CD4-positive, alpha-beta T cell treated with Interleukin-15 for 4 hours (primary cell): ENCODE results near the gene ATP4B.

Experiments used
- DNase-seq: peaks from one replicate; pipeline ENCODE4 v3.0.0-alpha.2; 2020; ENCODE audit warnings: low spot score

The ATP4B gene

DNA sequence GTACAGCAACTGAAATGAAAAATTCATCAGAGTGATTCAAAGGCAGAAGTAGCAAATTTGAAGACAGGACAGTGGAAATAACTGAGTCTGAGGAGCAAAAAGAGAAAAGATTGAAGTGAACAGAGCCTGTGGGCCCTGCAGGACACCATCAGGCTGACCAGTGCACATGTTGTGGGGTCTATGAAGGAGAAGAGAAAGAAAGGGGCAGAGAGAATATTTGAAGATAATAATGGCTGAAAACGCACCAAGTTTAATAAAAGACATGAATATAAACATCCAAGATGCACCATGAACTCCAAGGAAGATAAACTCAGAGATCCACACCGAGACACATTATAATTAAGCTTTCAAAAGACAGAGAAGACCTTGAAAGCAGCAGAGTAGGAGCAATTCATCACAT lies 15.4 kb downstream of the ATP4B start:
- DNase-seq = no peak

DNA sequence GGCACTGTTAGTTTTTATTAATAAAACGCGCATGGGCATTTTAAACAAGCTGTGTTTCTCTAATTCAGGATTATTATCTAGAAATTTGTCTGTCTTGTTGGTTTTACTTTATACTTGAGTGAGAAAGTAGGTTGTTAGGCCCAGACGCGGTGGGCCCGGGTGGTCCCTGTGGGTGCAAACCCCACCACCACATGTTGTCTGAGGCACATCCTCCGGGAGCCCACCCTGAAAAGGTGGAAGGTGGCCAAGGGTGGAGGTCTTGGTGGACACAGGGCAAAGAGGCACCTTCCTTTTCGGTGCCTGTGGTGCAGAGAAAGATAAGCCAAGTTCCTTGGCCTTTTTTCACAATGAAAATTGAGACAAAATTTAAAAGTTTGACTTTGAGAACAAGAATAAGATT lies 16.6 kb downstream of the ATP4B start:
- no peak for DNase-seq

DNA sequence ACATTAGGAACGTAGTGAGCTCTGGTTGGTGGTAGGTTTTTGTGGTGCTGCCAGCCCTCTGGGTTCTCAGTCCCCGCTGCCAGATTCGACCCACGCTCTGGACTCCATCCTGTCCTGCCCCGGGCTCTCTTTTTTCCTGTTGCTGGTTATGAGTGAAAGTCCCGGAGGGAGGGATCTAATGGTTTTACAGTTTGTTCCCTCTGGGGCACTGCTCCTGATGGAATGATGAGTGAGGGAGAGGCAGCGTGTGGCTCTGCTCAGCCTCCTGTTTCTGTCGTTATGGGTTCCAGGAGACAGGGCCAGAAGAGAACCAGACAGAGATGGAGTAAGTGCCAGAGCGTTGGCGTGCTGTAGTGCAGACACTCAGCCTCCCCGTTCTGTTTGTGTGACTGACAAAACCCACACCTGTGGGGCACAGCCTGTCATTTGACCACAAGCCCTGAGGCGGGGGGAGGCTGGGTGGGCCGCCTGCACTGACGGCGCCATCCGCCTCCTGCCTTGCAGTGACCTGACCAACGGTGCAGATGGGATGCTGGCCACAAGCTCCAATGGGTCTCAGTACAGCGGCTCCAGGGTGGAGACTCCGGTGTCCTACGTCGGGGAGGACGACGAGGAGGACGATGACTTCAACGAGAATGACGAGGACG lies 18.3 kb downstream of the ATP4B start:
- DNase-seq = no peak

DNA sequence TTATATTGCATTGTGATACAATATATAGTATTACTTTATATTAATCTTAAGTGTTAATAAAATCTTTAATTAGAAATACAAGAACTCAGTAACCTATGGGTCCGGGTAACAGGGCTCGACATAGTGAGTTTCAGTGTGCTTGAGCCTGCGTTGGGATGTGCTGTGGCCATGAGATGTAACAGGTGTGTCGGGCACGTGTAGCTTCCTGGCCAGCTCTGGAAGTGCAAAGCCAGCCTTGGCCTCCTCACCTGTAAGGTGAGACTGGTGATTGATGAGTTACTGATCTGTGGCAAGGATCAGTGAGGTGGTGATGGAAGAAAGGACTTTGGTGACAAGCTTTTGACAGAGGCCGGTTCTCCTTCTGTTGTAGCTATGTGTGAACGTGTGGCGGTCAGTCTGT lies 19.2 kb downstream of the ATP4B start:
- DNase-seq = no peak

DNA sequence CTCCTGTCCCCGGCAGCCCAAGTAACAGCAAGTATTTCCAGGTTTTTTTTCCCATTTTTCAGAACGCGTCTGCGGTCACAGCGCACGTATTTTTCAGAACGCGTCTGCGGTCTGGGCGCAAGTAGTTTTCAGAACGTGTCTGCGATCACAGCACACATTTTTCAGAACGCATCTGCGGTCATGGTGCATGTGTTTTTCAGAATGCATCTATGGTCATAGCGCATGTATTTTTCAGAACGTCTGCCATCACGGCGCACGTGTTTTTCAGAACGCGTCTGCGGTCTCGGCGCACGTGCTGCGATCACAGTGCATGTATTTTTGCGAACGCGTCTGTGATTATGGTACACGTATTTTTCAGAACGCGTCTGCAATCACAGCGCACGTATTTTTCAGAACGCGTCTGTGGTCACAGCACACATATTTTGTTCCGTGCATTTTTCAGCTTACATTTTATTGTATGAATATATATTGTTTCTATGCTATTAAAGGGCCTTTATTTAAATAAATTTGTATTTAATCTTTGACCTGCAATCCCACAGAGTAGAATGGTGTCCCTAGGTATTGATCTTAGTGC lies 19.7 kb downstream of the ATP4B start:
- no peak for DNase-seq

DNA sequence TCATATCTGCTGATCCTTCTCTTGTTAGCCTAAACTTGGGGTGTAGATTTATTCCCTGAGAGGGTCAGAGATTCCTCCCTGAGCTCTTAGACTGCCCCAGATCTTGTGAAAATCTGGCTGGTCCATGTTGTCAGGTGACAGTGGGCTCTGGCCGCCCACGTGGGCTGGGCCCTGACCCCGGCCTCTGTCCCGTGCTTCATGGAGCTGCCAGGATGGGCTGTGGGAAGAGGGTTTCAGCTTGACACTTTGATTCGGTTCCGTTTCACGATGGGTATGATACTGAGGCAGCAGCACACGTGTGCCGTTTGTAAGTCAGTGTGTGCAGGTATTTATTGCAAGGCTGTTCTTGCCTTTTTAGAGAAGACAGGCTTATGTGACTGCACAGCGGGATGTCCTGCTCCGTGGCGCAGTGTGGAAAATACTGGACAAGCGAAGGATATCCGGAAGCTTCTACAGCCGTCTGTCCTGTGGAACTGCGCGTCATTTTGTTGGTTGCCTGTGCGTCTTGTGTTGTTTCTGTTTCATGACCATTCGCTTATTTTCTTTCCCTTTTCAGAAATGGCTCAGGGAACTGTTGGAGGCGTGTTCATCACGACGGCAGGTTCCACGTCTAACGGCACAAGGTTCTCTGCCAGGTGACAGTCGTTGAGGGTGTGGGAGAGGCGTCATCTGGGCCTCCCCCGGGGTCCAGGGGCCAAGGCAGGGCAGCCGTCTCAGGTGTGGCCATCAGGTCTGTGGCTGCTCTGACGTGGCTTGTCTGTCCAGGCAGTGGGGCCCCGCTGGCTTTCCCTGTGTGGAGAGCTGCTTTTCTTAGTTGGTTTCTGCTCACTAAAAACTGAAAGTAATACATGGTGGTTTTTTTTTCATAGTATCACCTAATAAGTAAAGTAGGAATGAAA lies 20.5 kb downstream of the ATP4B start:
- DNase-seq = no peak

DNA sequence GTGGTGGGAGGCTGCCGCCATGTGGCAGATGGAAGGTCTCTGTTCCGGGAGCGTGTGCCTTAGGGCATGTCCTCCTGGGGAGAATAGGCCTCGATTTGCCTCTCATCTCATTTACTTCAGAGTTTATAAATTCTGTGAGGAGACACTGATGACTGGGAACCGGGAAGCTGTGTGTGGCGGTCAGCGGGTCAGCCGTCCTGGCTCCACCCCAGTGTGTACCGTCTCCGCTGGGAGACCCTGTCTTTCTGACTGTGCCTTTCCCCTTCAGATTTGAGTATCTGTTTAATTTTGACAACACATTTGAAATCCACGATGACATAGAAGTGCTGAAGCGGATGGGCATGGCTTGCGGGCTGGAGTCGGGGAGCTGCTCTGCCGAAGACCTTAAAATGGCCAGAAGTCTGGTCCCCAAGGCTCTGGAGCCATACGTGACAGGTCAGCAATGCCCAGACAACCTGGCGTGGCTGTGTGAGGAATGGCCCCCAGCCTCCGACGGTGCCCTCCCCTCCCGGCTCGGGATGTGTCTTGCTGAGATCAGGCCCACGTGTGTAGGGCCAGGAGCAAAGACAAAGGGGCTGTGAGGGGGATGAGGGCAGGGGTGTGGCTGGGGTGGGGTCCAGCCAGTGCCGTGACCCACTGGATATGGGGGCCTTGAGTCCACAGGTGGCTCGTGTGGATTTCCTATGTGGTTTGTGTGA lies 21.6 kb downstream of the ATP4B start:
- no peak for DNase-seq

DNA sequence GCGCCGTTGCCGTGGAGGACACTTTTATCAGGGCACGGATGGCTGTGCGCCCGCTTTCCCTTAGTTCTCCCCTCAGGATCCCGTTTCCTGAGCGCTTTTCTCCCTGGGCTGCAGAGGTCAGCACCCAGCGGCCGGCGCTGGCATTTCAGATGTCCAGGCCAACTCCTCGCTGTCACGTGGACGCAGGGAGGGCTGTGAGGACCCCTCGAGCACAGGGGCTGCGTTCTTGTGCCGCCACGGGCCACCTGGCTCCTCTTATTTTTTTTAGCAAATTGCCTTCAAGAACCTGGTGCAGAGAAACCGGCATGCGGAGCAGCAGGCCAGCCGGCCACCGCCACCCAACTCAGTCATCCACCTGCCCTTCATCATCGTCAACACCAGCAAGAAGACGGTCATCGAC lies 22.3 kb downstream of the ATP4B start:
- DNase-seq = no peak

DNA sequence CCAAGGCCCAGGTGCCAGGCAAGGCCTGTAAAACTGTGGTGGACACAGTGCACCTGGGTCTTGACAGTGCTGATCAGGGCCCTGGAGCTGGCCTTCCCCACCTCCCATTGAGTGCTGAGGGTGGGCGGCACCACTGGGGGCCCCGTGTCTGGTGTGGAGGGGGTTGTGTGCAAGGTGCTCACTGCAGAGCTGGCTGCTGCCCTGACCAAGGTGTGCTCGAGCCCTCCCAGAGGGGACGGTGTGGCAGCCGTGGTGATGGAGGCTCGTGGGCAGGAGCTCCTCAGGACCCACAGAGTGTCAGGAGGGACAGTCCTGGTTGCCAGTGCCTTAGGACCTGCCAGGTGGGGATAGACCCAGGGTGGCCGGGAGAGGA lies 23.0 kb downstream of the ATP4B start:
- no peak for DNase-seq

DNA sequence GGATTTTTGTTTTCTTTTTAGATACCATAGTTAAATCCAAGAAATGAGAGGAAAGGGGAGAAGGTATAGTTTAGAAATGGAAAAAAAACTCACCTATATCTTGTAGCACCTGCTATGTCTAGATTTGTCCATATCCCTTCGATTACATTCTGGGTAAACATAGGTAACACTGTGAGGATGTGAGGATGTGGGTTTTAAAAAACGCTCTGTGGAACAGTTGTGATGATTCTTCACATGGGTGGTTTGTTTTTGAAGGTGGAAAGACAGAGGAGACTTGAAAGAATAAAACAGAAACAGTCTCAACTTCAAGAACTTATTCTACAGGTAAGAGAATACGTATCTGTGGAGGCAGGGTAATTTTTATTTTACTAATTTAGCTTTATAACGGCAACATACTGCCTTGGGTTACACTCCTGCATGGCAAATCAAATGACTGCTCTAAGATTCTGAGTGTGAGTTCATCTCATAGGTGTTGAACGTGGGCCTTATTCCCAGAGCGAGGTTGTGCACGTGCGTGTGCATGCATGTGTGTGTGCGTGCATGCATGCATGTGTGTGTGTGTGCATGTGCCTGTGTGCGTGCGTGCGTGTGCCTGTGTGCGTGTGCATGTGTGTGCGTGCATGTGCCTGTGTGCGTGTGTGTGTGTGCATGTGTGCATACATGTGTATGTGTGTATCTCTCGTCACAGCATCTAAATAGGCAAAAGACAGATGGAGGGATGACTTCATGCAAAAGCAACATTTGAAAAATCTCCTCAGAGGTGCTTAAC lies 23.5 kb downstream of the ATP4B start:
- DNase-seq = no peak

DNA sequence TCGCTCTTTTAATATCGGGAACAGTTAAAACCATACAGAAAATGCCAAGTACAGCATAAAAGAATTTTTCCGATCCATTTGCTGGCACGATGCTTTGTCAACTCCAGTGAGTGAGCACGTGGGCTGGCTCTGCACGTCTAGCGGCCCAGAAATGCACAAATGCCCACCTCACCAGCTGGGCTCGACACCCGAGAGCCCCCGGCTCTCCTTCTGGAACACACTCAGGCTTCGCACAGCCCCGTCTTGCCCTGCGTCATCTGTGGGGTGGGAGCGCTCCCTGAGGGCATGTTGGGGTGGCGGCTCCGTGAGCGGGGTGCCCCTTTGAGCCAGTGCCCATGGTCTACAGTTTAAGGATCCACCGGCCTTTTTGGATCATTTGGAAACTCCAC lies 24.5 kb downstream of the ATP4B start:
- DNase-seq = no peak

DNA sequence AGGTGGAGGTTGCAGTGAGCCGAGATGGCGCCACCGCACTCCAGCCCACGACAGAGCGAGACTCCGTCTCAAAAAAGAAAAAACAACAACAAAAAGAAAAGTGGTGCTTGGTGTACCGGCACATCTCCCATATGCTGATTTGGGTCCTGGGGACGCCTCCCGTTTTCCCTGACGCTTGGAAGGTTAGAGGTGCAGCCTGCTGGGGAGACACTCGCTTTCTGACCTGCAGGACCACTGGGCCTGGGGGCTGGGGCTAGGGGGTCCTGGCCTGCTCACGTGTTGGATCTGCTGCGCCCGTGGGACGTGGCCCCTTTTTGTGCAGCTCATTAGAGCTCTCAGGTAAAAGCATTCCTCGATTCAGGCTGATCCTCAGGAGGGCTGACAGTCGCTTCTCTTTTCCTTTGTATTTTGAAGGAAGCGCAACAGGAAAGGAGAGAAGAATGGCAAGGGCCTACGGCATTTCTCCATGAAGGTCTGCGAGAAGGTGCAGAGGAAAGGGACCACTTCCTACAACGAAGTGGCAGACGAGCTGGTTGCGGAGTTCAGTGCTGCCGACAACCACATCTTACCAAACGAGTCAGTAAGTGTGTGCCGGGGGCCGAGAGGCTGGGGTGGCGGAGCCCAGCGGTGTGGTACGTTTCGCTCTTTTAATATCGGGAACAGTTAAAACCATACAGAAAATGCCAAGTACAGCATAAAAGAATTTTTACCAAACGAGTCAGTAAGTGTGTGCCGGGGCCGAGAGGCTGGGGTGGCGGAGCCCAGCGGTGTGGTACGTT lies 25.1 kb downstream of the ATP4B start:
- DNase-seq = no peak

DNA sequence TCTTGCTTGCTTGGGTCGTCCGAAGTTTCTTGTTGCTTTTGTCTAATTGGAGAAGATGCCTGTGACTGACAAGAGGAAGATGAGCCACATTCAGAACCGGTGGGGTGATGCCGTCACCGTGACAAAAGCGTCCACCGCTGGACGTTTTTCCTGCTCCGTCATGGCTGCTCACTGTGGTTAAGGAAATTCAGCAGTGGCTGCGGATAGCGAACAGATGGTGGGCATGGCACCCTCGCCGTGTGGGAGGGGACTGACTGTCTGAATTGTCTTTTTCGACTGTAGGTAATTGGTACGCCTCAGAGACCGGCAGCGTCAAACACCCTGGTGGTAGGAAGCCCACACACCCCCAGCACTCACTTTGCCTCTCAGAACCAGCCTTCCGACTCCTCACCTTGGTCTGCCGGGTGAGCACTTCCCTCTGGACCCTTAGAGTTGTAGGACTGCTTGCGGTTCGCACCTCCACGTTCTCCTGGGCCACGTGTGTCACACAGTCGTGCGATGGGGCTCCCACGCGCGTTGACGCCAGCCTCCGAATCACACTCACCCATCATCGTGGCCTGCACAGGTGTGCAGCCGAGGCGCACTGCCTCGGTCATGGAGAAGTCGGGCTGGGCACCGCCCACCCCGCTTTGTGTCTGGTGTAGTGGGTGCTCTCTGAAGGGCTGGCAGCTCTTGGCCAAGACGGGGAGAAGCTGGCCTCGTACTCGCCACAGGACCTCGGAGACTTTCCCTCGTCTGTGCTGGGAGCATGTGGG lies 26.5 kb downstream of the ATP4B start:
- DNase-seq = no peak

DNA sequence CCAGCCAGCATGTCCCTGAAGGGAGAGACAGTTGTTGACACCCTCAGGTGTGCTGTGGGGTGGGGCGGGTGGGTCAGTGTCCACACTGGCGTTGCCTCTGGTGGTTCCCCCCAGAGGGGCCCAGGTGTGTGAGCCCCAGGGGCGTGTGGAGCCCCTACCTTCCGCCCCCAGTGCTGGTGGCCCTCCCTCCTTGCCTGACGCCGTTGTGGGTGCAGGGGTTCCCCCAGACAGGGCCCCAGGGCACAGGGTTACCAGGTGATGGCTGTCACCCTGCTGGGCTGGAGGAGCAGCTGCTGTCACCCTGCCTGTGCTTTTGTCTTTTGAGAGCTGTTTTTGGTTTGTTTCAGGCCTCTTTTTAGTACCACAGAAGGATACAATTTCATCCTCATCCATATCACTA lies 27.2 kb downstream of the ATP4B start:
- DNase-seq = no peak

DNA sequence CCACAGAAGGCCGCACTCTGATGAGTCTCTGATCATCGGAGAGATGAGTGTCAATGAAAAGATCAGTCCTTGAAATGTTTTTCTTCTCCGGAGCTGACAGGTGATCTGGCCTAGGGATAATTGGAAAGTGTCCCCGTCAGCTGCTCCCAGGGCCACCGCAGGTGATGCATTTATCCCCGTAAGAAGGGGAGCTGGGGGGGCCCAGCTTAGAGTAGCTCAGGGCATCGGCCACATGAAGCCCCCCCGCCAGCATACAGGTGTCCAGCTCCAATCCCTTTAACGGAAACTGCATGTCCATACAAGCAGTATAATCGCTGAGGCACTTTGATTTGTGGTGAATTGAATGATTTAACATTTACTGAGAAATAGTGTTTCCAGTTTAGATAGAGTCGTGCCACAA lies 27.7 kb downstream of the ATP4B start:
- no peak for DNase-seq

DNA sequence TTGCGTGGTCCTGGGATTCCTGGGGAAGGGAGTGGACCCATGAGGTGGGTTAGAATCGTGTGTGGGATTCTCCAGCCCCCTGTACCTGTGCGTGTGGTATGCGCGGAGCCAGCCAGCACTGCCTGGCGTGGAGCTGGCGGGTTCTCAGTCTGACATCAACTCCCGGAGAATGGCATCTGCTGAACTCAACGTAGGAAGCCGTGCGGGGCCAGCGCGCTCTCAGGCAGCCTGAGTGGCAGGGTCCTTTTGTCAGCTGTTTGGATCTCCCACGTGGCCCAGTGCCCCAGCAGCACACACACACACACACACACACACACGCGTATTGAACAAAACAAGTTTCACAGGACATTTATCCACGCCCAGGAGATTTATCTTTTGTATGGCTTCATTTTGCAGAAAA lies 28.1 kb downstream of the ATP4B start:
- DNase-seq = no peak

DNA sequence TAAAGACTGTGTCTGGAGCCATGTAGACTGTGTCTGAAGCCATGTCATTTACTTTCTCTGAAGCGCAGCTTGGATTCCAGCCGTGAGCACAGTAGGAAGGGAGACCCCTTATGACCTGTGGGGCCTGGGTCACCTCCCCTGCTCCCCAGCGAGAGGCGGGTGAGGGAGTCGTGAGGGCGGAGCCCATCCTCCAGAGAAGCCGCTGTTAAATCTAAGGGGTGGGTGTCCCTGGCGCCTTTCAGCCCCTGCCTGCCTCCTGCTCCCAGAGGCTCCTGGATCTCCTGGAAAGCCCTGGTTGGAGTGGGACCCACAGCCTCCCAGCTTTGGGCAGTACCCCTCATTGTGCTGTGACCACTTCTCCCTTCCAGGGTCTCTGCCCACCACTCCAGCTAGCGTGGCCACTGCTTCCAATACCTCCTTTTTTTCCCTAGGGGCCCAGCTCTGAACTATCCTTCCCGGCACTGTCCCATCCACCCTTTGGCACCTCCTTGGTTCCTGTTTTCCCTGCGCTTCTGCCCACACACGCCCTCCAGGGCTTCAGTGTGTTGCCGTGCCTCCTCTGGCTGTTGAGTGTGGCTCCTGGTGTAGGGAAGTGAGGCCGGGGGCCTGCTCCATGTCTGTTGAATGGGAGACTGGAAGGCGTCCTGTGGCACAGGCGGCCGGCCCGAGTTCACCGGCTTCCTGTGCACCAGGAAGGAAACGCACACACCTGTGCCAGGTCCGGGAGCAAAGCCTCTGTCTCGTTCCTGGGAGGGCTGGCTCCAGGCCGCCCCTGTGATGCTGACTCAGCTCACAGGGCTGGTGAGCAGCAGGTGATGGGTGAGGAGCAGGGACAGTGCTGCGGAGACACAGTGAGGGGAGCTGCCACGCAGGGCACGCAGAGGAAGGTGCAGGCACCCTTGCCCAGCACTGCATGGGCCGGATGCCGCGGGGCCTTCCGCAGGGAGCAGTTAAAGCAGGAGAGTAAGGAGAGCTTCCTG lies 29.4 kb downstream of the ATP4B start:
- DNase-seq = no peak

DNA sequence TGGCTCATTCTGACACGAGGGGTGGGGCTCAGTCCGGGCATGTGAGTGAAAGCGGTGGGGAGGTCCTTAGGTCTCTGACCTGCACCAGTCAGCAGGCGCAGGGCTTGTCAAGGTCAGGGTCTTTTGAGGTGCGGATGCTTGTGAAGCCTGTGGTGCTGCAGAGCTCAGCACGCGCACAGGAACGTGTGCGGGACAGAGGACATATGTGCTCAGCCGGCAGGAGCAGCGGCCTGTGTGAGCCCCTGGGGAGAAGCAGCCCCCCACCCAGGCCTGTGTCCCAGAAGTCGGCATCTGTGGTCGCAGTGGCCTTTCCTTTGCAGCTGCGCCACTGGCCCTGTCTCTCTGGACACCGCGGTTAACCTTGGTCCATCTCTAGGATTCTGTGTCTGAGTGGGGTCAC lies 30.9 kb downstream of the ATP4B start:
- DNase-seq = no peak

DNA sequence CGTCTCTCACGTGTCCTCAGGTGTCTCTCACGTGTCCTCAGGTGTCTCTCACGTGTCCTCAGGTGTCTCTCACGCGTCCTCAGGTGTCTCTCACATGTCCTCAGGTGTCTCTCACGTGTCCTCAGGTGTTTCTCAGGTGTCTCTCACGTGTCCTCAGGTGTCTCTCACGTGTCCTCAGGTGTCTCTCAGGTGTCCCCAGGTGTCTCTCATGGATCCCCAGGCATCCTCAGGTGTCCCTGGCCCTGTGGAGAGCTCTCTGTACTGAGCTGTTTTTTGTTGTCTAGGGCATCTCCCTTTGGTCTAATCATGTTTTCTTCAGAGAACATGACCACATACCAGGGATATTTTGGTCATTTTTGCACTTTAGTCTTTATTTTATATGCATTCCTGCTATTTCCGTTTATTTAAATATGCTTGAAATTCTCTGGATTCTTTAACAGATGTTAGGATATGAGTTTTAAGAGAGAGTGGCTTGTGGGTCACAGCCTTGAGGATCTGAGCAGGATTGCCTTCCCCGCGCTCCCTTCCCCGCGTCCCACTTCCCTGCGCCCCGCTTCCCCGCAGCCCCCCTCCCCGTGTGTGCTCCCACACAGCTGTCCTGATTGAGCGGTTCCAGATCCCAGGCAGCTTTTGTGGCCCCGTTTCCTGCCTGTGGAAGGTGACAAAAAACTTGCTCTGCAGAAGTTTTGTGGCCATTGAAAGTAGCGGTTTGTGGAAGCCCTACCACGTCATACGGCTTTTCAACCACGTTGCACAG lies 31.9 kb downstream of the ATP4B start:
- DNase-seq = no peak
